HCEC 1CT (cell line): ENCODE results near the gene FGD4.
"Not testable (repeated sequence)": the region's sequence is repeated elsewhere in the genome, so short reads cannot be mapped to it uniquely, and the experiment has no call there.

Source experiments
- DNase-seq: peaks from one replicate; pipeline ENCODE4 v3.0.0-alpha.2; 2017

FGD4 gene

GRCh38 chr12:32532951-32533350 lies 133.6 kb downstream of the FGD4 start:
- no peak for DNase-seq

DNA sequence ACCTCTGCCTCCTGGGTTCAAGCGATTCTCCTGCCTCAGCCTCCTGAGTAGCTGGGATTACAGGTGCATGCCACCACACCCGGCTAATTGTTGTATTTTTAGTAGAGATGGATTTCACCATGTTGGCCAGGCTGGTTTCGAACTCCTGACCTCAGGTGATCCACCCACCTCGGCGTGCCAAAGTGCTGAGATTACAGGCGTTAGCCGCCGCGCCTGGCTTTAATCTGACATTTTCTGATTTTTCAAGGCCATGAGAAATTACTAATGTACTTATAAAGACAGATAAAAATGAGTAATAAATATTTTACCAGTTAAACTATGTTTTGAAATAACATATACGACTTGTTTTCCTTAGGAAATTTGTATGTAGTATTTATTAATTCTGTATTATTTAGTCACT lies 134.1 kb downstream of the FGD4 start:
- DNase-seq = not testable (repeated sequence)

DNA sequence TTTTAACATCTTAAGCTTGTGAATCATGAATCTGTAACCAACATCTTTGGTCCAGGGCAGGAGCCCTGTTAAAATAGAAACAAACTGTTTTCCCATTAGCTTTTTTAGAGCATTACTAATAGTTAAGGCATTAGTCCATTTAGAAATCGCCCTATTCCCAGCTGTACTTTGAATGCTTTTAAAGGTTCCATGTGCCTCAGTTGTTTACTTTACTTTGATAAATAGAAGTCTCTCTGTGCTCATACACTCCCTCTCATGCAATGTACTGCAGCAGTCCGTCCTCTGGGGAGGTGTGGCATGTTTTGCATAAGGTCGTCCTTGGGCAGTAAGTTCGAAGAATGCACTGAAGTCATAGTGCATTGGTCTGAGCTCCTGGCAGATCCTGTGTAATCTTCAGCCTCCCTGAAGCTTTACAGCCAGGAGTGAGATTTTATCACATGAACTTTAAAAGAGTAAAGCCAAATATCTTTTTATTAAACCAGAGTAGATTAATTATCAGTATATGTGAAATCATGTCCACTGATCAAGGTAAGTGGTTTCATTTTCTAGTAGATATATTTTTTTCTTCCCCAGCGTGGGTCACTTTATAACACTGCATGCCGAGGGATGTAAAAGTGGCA lies 134.7 kb downstream of the FGD4 start:
- DNase-seq = peak; percentile 100

GRCh38 chr12:32534698-32535097 lies 135.3 kb downstream of the FGD4 start:
- DNase-seq = no peak

- peak; percentile 84 for DNase-seq
Measured at GRCh38 chr12:32535288-32535999, 136.1 kb downstream of the FGD4 start.

GRCh38 chr12:32536000-32536345 lies 136.6 kb downstream of the FGD4 start:
- peak; percentile 33 for DNase-seq

GRCh38 chr12:32541754-32542374 lies 142.5 kb downstream of the FGD4 start:
- no peak for DNase-seq

DNA sequence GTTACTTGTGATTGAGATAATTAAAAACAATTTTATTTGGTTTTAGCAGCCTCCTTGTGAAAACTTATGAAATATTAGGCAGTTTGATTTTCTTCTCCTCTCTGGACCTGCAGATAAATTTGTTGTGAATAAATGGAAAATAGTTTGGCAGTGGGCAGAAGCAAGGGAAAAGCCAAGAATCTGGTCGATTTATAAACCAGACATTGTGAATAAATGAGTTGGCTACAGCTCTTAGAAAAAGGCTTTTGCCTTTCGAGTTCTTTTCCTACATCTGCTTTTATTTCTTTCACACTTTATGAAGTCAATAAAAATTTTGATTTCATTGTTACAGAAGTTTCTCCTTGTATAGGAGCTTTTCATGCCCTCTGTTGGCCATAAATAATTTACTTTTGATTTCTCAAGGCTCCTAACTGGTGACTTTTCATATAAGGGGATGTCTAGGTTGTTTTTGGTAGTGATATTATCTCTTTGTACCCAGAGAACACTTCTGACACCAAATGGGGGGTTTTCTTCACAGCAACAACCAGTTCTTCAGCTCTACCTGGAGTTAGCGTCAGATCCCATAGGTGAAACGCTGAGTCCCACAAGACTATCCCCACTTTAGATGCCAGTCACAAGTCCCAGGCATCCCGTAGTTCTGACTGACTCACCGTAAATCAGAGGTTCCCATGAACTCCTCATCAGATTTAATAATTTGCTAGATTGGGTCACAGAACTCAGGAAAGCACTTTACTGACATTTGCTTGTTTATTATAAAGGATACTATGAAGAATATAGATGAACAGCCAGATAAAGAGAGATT lies 143.3 kb downstream of the FGD4 start:
- no peak for DNase-seq

DNA sequence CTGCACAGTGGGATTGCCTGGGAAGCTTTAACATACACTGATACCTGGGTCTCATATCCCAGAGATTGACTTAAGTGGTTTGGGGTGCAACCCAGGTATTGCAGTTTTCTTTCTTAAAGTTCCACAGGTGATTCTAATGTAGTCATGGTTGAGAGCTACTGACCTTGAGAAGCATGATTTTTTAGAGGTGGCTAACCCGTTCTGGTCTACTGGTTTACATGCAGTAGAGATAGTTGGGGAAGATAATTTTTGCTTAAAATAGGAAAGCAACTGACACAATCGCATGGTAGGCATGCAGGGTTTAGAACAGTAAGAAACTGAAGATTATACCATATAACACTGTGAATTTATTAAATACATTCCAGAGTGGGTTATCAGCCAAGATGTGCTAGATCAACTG lies 145.5 kb downstream of the FGD4 start:
- DNase-seq = no peak

DNA sequence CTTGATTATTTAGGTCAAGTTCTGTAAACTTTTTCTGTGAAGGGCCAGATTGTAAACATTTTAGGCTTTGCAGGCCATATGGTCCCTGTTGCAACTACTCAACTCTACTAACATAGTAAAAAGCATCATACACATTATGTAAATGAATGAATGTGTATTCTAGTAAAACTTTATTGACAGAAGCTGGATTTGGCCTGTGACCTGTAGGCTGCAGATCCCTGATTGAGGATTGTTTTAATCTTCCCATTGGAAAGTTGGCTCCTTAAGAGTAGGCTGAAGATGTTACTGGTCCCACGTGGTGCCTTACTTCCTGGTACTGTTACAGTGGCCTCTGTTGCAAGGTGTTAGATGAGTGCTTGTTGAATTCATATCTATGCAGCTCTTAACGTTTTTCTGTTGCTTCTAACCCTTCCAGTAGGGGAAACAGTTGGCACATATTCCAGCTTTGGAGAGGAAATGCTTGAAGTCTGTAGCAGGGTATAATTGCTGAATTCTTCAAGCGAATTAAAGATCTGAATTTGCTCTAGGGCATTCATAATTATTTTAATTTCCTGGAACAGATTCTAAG lies 146.1 kb downstream of the FGD4 start:
- no peak for DNase-seq

GRCh38 chr12:32546272-32546671 lies 146.9 kb downstream of the FGD4 start:
- no peak for DNase-seq

- peak; percentile 63 for DNase-seq
Measured at GRCh38 chr12:32548691-32549281, 149.4 kb downstream of the FGD4 start.

DNA sequence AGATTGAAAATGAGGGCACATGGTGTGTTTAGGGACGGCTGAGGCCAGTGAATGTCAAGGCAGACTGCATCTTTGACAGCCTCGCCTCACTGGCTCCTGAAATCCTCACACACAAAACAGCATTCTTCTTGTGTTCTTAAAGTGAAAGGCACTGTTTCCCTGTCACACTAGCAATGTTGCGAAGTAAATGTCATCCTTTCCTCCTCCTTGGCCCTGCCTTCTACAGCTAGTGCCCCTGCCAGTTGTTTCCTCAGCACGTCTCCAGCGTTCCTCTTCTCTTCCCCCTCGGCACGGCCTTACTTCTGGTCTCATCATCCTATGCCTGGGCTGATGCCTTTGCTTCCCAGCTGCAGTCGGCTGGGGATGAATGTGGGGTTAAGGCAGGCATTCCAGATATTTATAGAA lies 150.3 kb downstream of the FGD4 start:
- peak; percentile 28 for DNase-seq

- DNase-seq = no peak
Measured at GRCh38 chr12:32551058-32551457, 151.7 kb downstream of the FGD4 start.

GRCh38 chr12:32558903-32559302 lies 159.5 kb downstream of the FGD4 start:
- DNase-seq = peak; percentile 73

DNA sequence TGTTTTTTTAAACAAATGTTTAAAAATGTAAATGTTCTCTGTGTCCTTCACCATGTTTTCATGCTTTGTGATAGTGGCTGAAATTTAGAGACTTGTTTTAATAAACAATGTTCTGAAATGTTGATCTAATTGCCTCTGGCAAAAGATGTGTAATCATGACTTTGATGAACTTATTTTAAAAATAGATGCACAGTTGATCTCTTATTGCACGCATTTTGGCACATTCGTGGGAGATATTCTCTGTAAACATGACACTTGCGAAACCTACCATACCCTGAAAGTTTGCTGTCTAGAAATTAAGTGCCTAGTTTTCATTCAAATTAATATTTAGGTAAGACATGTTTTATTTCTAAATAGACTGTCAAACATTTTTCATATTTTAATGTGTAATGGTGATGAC lies 160.1 kb downstream of the FGD4 start:
- DNase-seq = peak; percentile 39

- no peak for DNase-seq
Measured at GRCh38 chr12:32560520-32560919, 161.2 kb downstream of the FGD4 start.

GRCh38 chr12:32561931-32562341 lies 162.6 kb downstream of the FGD4 start:
- no peak for DNase-seq

DNA sequence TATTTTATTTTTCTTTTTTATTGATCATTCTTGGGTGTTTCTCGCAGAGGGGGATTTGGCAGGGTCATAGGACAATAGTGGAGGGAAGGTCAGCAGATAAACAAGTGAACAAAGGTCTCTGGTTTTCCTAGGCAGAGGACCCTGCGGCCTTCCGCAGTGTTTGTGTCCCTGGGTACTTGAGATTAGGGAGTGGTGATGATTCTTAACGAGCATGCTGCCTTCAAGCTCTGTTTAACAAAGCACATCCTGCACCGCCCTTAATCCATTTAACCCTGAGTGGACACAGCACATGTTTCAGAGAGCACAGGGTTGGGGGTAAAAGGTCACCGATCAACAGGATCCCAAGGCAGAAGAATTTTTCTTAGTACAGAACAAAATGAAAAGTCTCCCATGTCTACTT lies 163.1 kb downstream of the FGD4 start:
- not testable (repeated sequence) for DNase-seq

DNA sequence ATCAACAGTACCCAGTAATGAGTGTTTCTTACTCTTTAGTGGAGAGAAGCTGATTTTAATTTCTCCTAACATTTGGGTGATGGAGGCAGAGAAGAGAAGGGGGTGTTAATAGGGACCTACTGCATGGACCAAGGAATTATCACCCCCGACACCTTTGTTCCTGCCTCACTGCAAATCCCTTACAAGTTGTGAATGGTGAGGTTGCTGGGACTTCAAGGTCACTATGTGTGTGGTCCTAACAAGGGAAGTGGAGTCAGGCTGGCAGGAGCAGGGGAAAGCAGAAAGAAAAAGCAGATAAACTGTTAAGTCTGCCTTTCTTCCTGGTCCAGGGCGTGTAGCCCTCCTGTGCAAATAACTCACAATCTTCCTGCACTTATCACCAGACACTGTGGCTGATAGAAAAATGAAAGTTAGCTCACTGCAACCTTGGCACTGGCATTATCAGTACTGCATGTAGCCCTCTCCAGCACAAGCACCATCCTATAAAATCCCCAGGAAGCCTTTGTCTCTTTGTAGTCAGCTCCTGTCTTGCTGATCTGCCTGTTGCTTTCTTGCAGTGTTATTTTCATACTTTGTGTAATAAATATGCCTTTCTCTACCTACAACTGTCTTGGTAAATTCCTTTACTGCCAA lies 167.4 kb downstream of the FGD4 start:
- DNase-seq = no peak

- DNase-seq = no peak
Measured at GRCh38 chr12:32567296-32567674, 167.9 kb downstream of the FGD4 start.

- DNase-seq = peak; percentile 92
Measured at GRCh38 chr12:32568228-32568627, 168.9 kb downstream of the FGD4 start.
